ENCODE measurements around the gene UQCC3. TPM values are rescaled to one million over a fixed set of nuclear protein-coding genes. Genes with fewer than 3 reads are reported as not detected.

Gene UQCC3
- total and polyA plus RNA-seq, 2 of the 4 experiments (the other 2 are of a cell fraction): 5.7 to 9.7 TPM

- H3K4me2 ChIP-seq (ENCODE audit: low read depth, low read length): peak within 1 kb of the TSS; percentile 88
- WGBS, 2 experiments (ENCODE audit: extremely low coverage in 2 of 2, insufficient read length in 1 of 2): 0% methylated on average over 22 of the region's 47 CpGs; no CpG with 5 or more reads in 1 of the 2 experiments
- peak within 1 kb of the TSS; percentile 67 for H3K56ac ChIP-seq (ENCODE audit: extremely low read depth, insufficient read depth, low read length)
- peak within 1 kb of the TSS; percentile 97 for H2AFZ ChIP-seq (replicated peaks; ENCODE audit: low read length, poor library complexity)
- peak within 1 kb of the TSS; percentile 73 for H3K4me3 ChIP-seq (ENCODE audit: insufficient read depth, low read depth, low read length)
- H3K4ac ChIP-seq (ENCODE audit: low read depth, low read length): peak within 1 kb of the TSS; percentile 91
- peaks cover 9% of the 10 kb centered on the region for H3K9me1 ChIP-seq (ENCODE audit: insufficient read depth, low read length)
- H3K4me1 ChIP-seq (ENCODE audit: control insufficient read depth, insufficient read depth, low read length): peaks cover 8% of the 10 kb centered on the region
- no peak within 1 kb of the TSS for H3K18ac ChIP-seq (ENCODE audit: low read depth, low read length)
- peak within 1 kb of the TSS; percentile 74 for H3K27ac ChIP-seq (ENCODE audit: insufficient read depth, low read length)
- in situ Hi-C loops (cut with MboI; ENCODE audit: low sequenced_read_pairs) (no loop called here), intact Hi-C loops (cut with micrococcal nuclease) (no loop called here), dilution Hi-C loops (cut with HindIII; ENCODE audit: low sequenced_read_pairs, unreplicated experiment) (no loop called here)
- peaks cover 15% of the 10 kb centered on the region for H3K36me3 ChIP-seq (ENCODE audit: control insufficient read depth, insufficient read depth, low read length)
- DNase-seq: peak; percentile 91
- TSS peak; percentile 87 for BruUV-seq (replicated peaks)
- TF ChIP-seq, protein P1, sequence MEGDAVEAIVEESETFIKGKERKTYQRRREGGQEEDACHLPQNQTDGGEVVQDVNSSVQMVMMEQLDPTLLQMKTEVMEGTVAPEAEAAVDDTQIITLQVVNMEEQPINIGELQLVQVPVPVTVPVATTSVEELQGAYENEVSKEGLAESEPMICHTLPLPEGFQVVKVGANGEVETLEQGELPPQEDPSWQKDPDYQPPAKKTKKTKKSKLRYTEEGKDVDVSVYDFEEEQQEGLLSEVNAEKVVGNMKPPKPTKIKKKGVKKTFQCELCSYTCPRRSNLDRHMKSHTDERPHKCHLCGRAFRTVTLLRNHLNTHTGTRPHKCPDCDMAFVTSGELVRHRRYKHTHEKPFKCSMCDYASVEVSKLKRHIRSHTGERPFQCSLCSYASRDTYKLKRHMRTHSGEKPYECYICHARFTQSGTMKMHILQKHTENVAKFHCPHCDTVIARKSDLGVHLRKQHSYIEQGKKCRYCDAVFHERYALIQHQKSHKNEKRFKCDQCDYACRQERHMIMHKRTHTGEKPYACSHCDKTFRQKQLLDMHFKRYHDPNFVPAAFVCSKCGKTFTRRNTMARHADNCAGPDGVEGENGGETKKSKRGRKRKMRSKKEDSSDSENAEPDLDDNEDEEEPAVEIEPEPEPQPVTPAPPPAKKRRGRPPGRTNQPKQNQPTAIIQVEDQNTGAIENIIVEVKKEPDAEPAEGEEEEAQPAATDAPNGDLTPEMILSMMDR (conservative IDR thresholded peaks at IDR 0.05; ENCODE audit: low read depth, low read length): no peak
- TF ChIP-seq CHD1 (IDR thresholded peaks at IDR 0.05; ENCODE audit: low read depth, low read length) (no peak), RCOR1 (IDR thresholded peaks at IDR 0.05; ENCODE audit: insufficient replicate concordance, low read length) (no peak), POLR2A (IDR thresholded peaks at IDR 0.05; ENCODE audit: low read depth, low read length) (peak; percentile 100), MAZ (IDR thresholded peaks at IDR 0.05; ENCODE audit: borderline replicate concordance, low read depth, low read length) (peak; percentile 87; the same call in 1 of the 2 replicates)
- H2BK15ac ChIP-seq (ENCODE audit: low read depth, low read length): no peak within 1 kb of the TSS; the same call in 2 of the 3 replicates
- H4K20me1 ChIP-seq (ENCODE audit: insufficient read depth, low read length): peaks cover 18% of the 10 kb centered on the region
- H2BK5ac ChIP-seq (ENCODE audit: low read depth, low read length, poor library complexity, severe bottlenecking): peak within 1 kb of the TSS; percentile 64
- H3K9me3 ChIP-seq (ENCODE audit: control insufficient read depth, insufficient read depth, low read length): no peaks in the 10 kb centered on the region
- peak within 1 kb of the TSS; percentile 82 for H4K91ac ChIP-seq (ENCODE audit: insufficient read depth, low read depth, low read length)
- ATAC-seq (ENCODE audit: low read depth): peak; percentile 95
- H3K9ac ChIP-seq (ENCODE audit: low read depth, low read length): peak within 1 kb of the TSS; percentile 79
- peak within 1 kb of the TSS; percentile 11 for H4K5ac ChIP-seq (ENCODE audit: low read depth, low read length)
- H3K27me3 ChIP-seq (ENCODE audit: control insufficient read depth, insufficient read depth, low read length): no peaks in the 10 kb centered on the region
- POLR2A ChIA-PET (ENCODE audit: unreplicated experiment): interaction anchor here (0.5 to 1.6 kb wide), 13 partner anchors 11 to 312 kb away, joined by 3 to 24 read pairs (median 4); partner anchors contain the start of genes EEF1G, INTS5, MTA2 and TUT1
- H3K14ac ChIP-seq (replicated peaks; ENCODE audit: low read depth, low read length): peak within 1 kb of the TSS; percentile 95
- H2AK9ac ChIP-seq (replicated peaks; ENCODE audit: low read depth, low read length, poor library complexity): peak within 1 kb of the TSS; percentile 99
- no peak within 1 kb of the TSS for H2BK20ac ChIP-seq (ENCODE audit: low read depth, low read length)
- peak within 1 kb of the TSS; percentile 93 for H2AK5ac ChIP-seq (ENCODE audit: low read depth, low read length)
- CTCF ChIA-PET: interaction anchor here (0.6 to 1.4 kb wide), 4 partner anchors 12 to 220 kb away, joined by 3 to 4 read pairs (median 3); partner anchors contain the start of gene INTS5
- H3K23ac ChIP-seq (ENCODE audit: low read depth, low read length): peak within 1 kb of the TSS; percentile 89
- H4K8ac ChIP-seq (ENCODE audit: low read depth in 2 of 2, low read length in 2 of 2): peak within 1 kb of the TSS; percentile 69
- H3K79me1 ChIP-seq (ENCODE audit: low read depth in 1 of 2, low read length in 2 of 2): peaks cover 33 to 55% of the 10 kb centered on the region in 2 experiments
- H2BK120ac ChIP-seq (ENCODE audit: low read depth, low read length): peak within 1 kb of the TSS; percentile 3; the same call in 1 of the 2 replicates
Observed at GRCh38 chr11:62665075-62665598, 6.3 kb upstream of the UQCC3 start, which contains the start of the genes C11orf98 and CSKMT. Gene C11orf98 (minus strand): TSS chr11:62665210. CDS start chr11:62665169, 41 bp downstream. Gene CSKMT (plus strand): TSS chr11:62665312. CDS start chr11:62665880, 568 bp downstream.

All from IMR-90 (cell line).